ENCODE measurements around the gene CLDN19.

GRCh38 chr1:42720868-42721267, 19.2 kb downstream of the CLDN19 start:
- TF ChIP-seq POLR2A (IDR thresholded peaks at IDR 0.05; ENCODE audit: low read length): no peak
- TF ChIP-seq GATA1 (IDR thresholded peaks at IDR 0.05; ENCODE audit: low read depth, low read length): no peak

All from erythroblast (primary cell).